GM18873 (cell line): ENCODE results near the gene CDH23.
"Not testable (repeated sequence)": the region's sequence is repeated elsewhere in the genome, so short reads cannot be mapped to it uniquely, and the experiment has no call there.

Experiments
- ATAC-seq: cut with Tn5 transposase; IDR thresholded peaks from one replicate; pipeline ENCODE4 v1.9.1; 2021; ENCODE audit warnings: mild to moderate bottlenecking, moderate library complexity, moderate number of reproducible peaks; ENCODE audit not compliant: unreplicated experiment, low FRiP score

Gene CDH23

GRCh38 chr10:71589617-71590551 is 193.2 kb downstream of the CDH23 start:
- no peak for ATAC-seq

DNA sequence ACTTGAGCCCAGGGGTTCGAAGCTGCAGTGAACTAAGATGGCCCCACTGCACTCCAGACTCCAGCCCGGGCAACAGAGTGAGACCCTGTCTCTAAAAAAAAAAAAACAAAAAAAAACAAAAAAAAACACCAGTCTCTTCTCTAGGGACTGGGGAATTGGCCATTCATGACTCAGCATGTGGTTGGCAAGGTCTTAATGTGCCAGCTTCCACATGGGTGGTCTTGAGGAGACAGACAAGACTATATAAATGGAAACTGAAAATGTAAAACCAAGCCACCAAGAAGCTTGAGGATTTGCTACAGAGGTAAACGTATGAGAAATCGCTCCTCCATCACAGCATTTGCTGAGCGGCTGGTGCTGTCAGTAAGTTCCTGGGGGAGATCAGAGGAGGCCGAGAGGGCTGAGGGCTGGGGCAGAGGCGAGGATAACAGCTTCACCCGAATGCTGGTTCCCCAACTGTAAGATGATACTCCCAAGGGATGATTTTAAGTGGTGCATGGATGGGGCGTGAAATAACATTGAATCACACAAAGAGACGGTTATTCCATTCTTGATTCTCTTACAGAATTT is 194.1 kb downstream of the CDH23 start:
- no peak for ATAC-seq

DNA sequence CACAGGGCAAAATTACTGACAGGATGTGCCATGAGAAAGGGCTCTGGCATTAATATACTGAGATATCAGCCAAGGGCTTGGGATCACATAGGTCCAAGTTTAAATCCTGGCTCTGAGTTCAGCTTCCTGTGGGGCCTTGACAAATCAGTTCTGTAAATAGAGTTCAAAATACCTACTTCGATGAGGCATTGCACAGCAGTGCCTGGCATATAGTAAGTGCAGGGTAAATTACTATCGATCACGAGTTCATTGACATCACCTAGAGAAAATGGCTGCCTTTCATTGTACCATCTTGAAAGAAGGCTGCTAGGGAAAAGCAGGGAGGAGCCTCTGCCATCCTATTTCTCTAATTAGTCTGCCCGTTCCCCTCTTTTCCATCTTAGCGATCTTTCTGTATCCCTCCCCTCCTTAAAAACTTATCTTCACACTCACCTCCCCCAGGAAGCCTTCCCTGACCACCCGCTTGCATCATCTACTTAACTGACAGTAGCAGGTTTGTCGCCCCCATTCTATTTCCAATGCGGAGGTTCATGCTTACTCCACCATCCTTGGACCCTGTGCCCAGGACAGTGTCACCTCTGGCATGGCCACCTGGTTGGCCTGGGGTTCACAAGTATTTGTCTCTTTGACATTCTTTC is 198.3 kb downstream of the CDH23 start:
- no peak for ATAC-seq

GRCh38 chr10:71595649-71596048 is 198.9 kb downstream of the CDH23 start:
- no peak for ATAC-seq

DNA sequence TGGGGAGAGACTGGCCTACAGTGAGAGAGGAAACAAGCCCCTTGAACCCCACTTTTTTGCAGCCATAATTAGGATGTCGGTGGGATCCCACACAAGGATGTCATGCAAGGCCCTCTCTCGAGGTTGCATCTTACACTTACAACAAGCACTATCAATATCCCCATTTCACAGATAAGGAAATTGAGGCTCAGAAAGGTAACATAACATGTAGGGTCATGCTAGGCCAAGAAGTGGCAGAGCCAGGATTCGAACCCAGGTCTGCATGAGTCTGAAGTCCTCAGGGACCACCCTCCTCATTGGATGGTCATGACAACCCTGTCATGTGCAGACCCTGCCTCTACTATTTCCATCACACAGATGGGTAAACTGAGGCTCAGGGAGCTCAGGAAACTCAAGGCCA is 199.4 kb downstream of the CDH23 start:
- ATAC-seq: no peak

DNA sequence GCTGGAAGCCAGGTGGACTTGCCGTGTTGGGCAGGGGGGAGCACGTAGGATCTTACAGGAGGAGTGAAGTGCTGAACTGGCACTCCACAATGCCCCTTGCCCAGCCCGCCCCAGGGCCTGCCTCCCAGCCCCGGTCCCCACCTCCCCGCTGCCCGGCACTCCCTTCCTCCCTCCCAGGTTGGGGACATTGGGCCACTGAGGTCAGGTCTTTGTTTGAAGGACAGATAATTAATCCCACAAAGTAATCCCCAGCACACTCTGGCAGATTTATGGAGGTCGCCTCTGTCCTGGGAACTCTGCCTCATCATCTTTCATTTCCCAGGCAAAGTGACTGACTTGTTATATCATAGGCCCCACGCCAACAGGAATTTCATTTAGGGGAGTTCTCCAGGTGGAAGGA is 200.0 kb downstream of the CDH23 start:
- no peak for ATAC-seq

GRCh38 chr10:71597821-71598498 is 201.2 kb downstream of the CDH23 start:
- ATAC-seq: no peak

DNA sequence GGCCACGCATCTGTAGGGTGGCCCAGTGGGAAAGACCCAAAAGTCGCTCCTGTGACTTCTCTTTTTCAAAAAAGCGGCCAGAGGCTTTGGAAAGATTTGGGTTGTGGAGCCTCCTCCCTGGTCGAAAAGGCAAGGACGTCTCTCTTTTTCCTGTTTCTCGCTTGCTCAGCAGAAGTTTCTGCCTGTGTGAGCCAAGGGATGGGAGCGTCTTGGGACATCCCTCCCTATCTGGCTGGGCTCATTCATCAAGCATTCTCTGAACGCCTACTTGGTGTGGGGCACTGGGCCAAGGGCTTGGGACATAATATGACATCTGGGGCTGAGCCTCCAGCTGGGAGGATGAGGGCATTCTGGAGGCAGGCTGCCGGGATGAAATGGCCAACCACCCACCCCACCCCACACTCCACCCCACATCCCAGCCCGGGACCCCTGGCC is 201.9 kb downstream of the CDH23 start:
- no peak for ATAC-seq

GRCh38 chr10:71599518-71599917 is 202.8 kb downstream of the CDH23 start:
- no peak for ATAC-seq

- ATAC-seq: not testable (repeated sequence)
Observed at GRCh38 chr10:71600242-71600641, 203.5 kb downstream of the CDH23 start.

DNA sequence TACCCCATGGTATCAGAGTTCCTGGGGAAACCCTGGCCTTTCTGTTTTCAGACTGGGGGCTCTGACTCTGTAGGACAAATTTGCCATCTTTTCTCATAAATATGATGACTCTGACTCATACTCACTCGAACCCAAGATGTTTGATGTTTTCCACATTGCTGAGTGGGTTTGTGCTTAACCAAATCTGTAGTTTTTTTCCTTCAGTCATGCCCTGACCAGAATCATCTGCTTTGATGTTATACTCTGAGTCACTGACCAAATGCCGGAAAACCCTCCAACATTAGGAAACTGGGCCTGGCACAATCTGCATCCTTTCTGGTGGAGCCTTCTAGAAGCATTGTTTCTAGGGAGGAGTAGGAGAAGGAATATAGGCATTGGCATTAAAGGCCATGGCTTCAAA is 204.1 kb downstream of the CDH23 start:
- no peak for ATAC-seq

DNA sequence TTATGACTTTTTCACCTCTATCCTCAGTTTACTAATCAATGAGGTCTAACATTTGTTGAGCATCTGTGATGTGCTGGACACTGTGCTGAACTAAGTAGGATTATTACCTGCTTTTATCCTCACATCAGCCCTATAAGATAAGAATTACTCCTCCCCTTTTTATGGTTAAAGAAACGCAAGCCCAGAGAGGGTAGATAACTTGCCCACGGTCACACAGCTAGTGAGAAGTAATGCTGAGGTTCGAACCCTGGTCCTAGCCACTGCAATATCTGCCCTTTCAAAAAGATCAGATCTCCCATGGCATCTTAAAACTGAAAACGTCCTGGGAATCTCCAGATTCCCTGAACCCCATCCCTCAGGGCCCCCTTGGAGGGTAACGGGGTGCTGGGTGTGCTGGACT is 204.6 kb downstream of the CDH23 start:
- no peak for ATAC-seq

DNA sequence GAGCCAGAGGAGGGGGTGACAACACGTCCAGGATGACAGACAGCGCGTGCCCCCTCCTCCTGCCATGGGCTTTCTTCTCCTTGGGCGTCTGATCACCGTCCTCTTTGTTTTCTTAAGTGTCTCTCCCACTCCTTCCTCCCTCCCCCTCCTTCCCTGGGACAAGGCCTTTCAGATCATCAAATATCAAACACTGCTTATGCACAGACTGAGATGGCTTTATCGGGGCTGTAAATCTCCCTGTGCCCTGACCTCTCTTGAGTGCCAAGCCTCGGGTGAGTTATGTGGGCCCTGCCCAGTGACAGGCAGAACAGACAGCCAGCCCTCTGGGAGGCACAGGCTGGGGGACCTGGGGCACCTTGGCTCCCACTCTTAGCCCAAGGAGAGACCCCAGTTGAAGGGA is 206.4 kb downstream of the CDH23 start:
- no peak for ATAC-seq

DNA sequence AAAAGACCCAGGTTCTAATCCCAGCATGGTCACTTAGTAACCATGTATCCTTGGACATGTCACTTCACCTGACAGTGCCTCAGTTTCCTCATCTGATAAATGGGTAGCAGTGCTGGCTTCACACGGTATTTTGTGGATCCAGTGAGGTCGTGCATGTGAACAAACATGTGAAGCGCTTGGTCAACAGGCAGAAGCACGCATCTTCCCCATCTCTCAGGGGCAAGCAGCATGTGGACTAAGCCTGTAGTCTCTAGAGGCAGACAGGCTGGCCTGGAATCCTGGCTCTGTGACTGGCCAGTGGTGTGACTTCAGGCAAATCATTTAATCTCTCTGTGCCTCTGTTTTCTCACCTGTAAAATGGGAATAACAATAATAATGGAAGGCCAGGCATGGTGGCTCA is 207.0 kb downstream of the CDH23 start:
- no peak for ATAC-seq

- ATAC-seq: no peak
Observed at GRCh38 chr10:71604324-71605018, 207.8 kb downstream of the CDH23 start.

DNA sequence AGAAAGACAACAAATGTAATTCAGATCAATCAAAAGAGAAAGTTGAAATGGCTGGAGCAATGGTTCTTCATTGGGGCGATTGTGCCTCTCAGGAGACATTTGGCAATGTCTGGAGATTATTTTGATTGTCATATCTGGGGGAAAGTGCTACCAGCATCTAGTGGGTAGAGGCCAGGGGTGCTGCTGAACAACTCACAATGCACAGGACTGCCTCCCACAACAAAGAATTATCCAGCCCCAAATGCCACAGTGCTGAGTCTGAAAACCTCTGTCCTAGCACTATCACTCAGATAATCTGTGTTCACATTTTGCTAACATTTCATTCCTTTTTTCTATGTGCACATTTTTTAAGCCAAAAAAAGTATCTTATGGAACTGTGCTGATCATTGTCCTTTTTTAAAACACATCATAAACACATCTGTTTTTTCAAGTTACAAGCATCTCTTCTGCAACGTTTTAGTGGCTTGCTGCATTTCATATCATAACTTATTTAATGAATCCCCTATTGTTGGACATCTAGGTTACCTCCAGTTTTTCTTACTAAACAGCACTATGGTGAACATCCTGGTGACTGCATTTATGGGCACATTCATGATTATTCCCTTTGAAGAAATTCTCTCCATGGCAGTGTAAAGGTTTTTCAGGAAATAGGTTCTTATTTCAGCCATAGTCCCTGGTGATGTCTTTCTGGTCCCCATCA is 208.7 kb downstream of the CDH23 start:
- ATAC-seq: no peak

DNA sequence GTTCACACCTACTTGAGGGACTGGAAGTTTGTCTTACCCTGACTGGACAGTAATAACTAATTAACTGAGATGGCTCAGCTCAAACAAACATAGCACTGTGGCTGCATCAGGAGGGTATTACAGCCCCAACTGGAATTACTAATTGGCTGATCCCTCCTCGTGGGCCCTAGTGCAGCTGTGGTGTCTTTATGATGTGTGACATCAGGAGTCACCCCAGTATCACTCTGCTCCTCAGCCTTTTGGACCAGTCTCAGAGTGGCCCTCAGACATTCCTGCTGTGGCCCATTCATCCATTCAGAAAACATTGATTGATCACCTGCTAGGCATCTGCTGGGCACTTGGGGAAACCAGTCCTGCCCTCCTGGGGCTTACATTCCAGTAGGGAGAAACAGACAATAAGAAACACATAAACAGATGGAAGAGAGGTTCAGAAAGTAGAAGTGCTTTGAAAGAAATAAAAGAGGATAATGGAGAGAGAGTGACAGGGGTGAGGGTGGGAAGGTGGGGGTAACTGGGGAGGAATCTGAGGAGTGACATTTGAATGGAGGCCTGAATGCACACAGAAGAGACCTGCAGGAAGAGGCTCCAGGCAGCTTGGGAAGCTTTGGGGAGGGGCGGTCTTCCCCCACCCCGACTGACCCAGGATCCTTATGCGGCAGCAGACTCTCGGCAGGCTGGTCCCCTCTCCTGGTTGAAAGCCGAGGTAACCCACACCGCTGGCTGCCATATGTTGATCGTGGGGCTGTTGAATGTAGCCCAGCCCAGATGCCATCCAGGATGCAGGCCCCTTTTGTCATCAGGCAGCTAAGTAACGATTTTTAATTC is 209.7 kb downstream of the CDH23 start:
- ATAC-seq: no peak

- ATAC-seq: no peak
Observed at GRCh38 chr10:71607082-71607443, 210.3 kb downstream of the CDH23 start.
